Parathyroid adenoma (tissue), 2 donors: ENCODE results near the gene ZNF728.

ENCODE experiments used
- H2AFZ ChIP-seq: fragments of 300-600 bp; sonication (generic); one replicate; pipeline ENCODE4 v1.7.0; 2017; ENCODE audit warnings: antibody characterized with exemption, mild to moderate bottlenecking
- H3K27ac ChIP-seq: fragments of 300-600 bp; sonication (generic); one replicate; pipeline ENCODE4 v1.7.0; 2017
- H3K27me3 ChIP-seq: fragments of 300-600 bp; sonication (generic); one replicate; pipeline ENCODE4 v1.7.0; 2017; ENCODE audit warnings: low read length; ENCODE audit not compliant: control insufficient read depth, insufficient read depth
- H3K36me3 ChIP-seq: fragments of 300-600 bp; sonication (generic); one replicate; pipeline ENCODE4 v1.7.0; 2017; ENCODE audit warnings: low read length; ENCODE audit not compliant: control insufficient read depth, insufficient read depth
- H3K4me1 ChIP-seq: fragments of 300-600 bp; sonication (generic); one replicate; pipeline ENCODE4 v1.7.0; 2017; ENCODE audit warnings: control low read depth
- H3K4me2 ChIP-seq: fragments of 300-600 bp; sonication (generic); one replicate; pipeline ENCODE4 v1.7.0; 2017; ENCODE audit warnings: low read length
- H3K4me3 ChIP-seq: fragments of 300-600 bp; sonication (generic); one replicate; pipeline ENCODE4 v1.7.0; 2017; ENCODE audit warnings: low read depth, low read length
- H3K79me2 ChIP-seq: fragments of 300-600 bp; sonication (generic); one replicate; pipeline ENCODE4 v1.7.0; 2017; ENCODE audit warnings: control low read depth
- H3K9ac ChIP-seq: fragments of 300-600 bp; sonication (generic); one replicate; pipeline ENCODE4 v1.7.0; 2017; ENCODE audit warnings: mild to moderate bottlenecking
- H3K9me3 ChIP-seq: fragments of 300-600 bp; sonication (generic); one replicate; pipeline ENCODE4 v1.7.0; 2017; ENCODE audit warnings: low read length; ENCODE audit not compliant: control insufficient read depth
- CTCF ChIP-seq: fragments of 300-600 bp; sonication (generic); IDR thresholded peaks from one replicate; pipeline ENCODE4 v1.7.0; 2017; ENCODE audit warnings: antibody characterized with exemption, mild to moderate bottlenecking
- donor health status: primary hyperparathyroidism.

Gene ZNF728

GRCh38 chr19:23002690-23003422 is at the start of gene ZNF728:
Gene ZNF728 (minus strand): TSS chr19:23003176. CDS start chr19:23003030, 146 bp downstream.
- Histone ChIP-seq H3K4me2 (peak within 1 kb of the TSS; percentile 58), H3K27ac (no peak within 1 kb of the TSS), H3K79me2 (no peaks in the 10 kb centered on the region), H3K4me3 (peak within 1 kb of the TSS; percentile 59), H3K9me3 (no peaks in the 10 kb centered on the region), H2AFZ (no peak within 1 kb of the TSS), H3K27me3 (no peaks in the 10 kb centered on the region), H3K36me3 (no peaks in the 10 kb centered on the region), H3K4me1 (no peaks in the 10 kb centered on the region), H3K9ac (no peak within 1 kb of the TSS)
- TF ChIP-seq CTCF = no peak

- H3K27me3 ChIP-seq = no peaks in the 10 kb centered on the region
- no peak overlapping the region for H3K9ac ChIP-seq
- no peak for TF ChIP-seq CTCF
- H3K4me3 ChIP-seq = no peak overlapping the region
- no peak overlapping the region for H2AFZ ChIP-seq
- H3K79me2 ChIP-seq = no peaks in the 10 kb centered on the region
- H3K27ac ChIP-seq = no peak overlapping the region
- no peaks in the 10 kb centered on the region for H3K4me1 ChIP-seq
- no peak overlapping the region for H3K4me2 ChIP-seq
- no peaks in the 10 kb centered on the region for H3K36me3 ChIP-seq
- no peaks in the 10 kb centered on the region for H3K9me3 ChIP-seq
Observed at GRCh38 chr19:23052349-23052748, 49.4 kb upstream of the ZNF728 start.

GRCh38 chr19:23049256-23049655 is 46.3 kb upstream of the ZNF728 start:
- H3K9me3 ChIP-seq = no peaks in the 10 kb centered on the region
- H2AFZ ChIP-seq = no peak overlapping the region

GRCh38 chr19:23046743-23047142 is 43.8 kb upstream of the ZNF728 start:
- no peak for TF ChIP-seq CTCF
- Histone ChIP-seq H2AFZ (no peak overlapping the region), H3K4me3 (no peak overlapping the region), H3K4me2 (no peak overlapping the region), H3K9ac (no peak overlapping the region), H3K79me2 (no peaks in the 10 kb centered on the region), H3K4me1 (no peaks in the 10 kb centered on the region), H3K27me3 (no peaks in the 10 kb centered on the region), H3K27ac (no peak overlapping the region), H3K36me3 (no peaks in the 10 kb centered on the region), H3K9me3 (no peaks in the 10 kb centered on the region)

More at GRCh38 chr19:23049256-23049655, 46.3 kb upstream of the ZNF728 start:
- H3K27ac ChIP-seq = no peak overlapping the region
- H3K36me3 ChIP-seq = no peaks in the 10 kb centered on the region
- no peaks in the 10 kb centered on the region for H3K27me3 ChIP-seq
- TF ChIP-seq CTCF = no peak
- H3K4me1 ChIP-seq = no peaks in the 10 kb centered on the region
- no peaks in the 10 kb centered on the region for H3K79me2 ChIP-seq
- no peak overlapping the region for H3K4me2 ChIP-seq
- H3K4me3 ChIP-seq = no peak overlapping the region
- no peak overlapping the region for H3K9ac ChIP-seq

- Histone ChIP-seq H3K79me2 (no peaks in the 10 kb centered on the region), H3K4me2 (no peak overlapping the region), H3K4me1 (no peaks in the 10 kb centered on the region), H3K36me3 (no peaks in the 10 kb centered on the region), H3K9me3 (no peaks in the 10 kb centered on the region), H3K27ac (no peak overlapping the region), H3K27me3 (no peaks in the 10 kb centered on the region), H3K4me3 (no peak overlapping the region), H3K9ac (no peak overlapping the region), H2AFZ (no peak overlapping the region)
- no peak for TF ChIP-seq CTCF
Observed at GRCh38 chr19:23033721-23034120, 30.7 kb upstream of the ZNF728 start.
